Measurements from ENCODE around the gene GINS1.
"Not testable (repeated sequence)": the region's sequence is repeated elsewhere in the genome, so short reads cannot be mapped to it uniquely, and the experiment has no call there.

Gene GINS1

GRCh38 chr20:25457886-25458680 is 50.6 kb downstream of the GINS1 start:
- no peak for DNase-seq

- no peak for DNase-seq
Measured at GRCh38 chr20:25459111-25459830, 51.8 kb downstream of the GINS1 start.

GRCh38 chr20:25459916-25460535 is 52.6 kb downstream of the GINS1 start:
- no peak for DNase-seq

GRCh38 chr20:25460566-25461280 is 53.2 kb downstream of the GINS1 start:
- no peak for DNase-seq

- DNase-seq, result no peak
Measured at GRCh38 chr20:25461281-25461650, 53.8 kb downstream of the GINS1 start.

GRCh38 chr20:25461786-25462545 is 54.5 kb downstream of the GINS1 start:
- DNase-seq, result no peak

GRCh38 chr20:25464501-25465242 is 57.2 kb downstream of the GINS1 start:
- no peak for DNase-seq

GRCh38 chr20:25465243-25466135 is 58.0 kb downstream of the GINS1 start:
- no peak for DNase-seq

- DNase-seq, result no peak
Measured at GRCh38 chr20:25466846-25467245, 59.4 kb downstream of the GINS1 start.

- no peak for DNase-seq
Measured at GRCh38 chr20:25467441-25467840, 60.0 kb downstream of the GINS1 start.

- no peak for DNase-seq
Measured at GRCh38 chr20:25468126-25469075, 60.9 kb downstream of the GINS1 start.

- no peak for DNase-seq
Measured at GRCh38 chr20:25469558-25469957, 62.1 kb downstream of the GINS1 start.

GRCh38 chr20:25470045-25470444 is 62.6 kb downstream of the GINS1 start:
- DNase-seq, result peak; percentile 48

- no peak for DNase-seq
Measured at GRCh38 chr20:25471020-25471419, 63.5 kb downstream of the GINS1 start.

GRCh38 chr20:25473297-25473696 is 65.8 kb downstream of the GINS1 start:
- DNase-seq, result not testable (repeated sequence)

- no peak for DNase-seq
Measured at GRCh38 chr20:25476106-25477013, 68.9 kb downstream of the GINS1 start.

- DNase-seq, result no peak
Measured at GRCh38 chr20:25477014-25477882, 69.8 kb downstream of the GINS1 start.
